K562 (cell line): ENCODE data around the gene SNX27. TPM values are rescaled to one million over a fixed set of nuclear protein-coding genes. Genes with fewer than 3 reads are reported as not detected.
A peak's percentile ranks its signal among the peaks of the same experiment; 100 is the strongest.

Experiments used
- ARNT ChIP-seq, 2 experiments: fragments of 450-650 bp; IDR thresholded peaks; 2 replicates each; pipeline ENCODE4 v1.6.1; 2016; ENCODE audit warnings: mild to moderate bottlenecking in 1 of 2
- EZH2 ChIP-seq: IDR thresholded peaks from 2 replicates; pipeline ENCODE4 v1.6.1; 2012; ENCODE audit warnings: low read depth, mild to moderate bottlenecking, inconsistent platforms, low read length, borderline replicate concordance
- FOSL1 ChIP-seq: fragments of 200-800 bp; sonication (Bioruptor generic); conservative IDR thresholded peaks from 2 replicates; pipeline ENCODE4 v1.6.1; 2016; ENCODE audit warnings: missing genetic modification characterization, missing compliant biosample characterization
- HOXB6 ChIP-seq: fragments of 250-450 bp; sonication (Bioruptor Pico); IDR thresholded peaks from 2 replicates; pipeline ENCODE4 v1.5.1; 2022; ENCODE audit warnings: mild to moderate bottlenecking, borderline replicate concordance
- LCOR ChIP-seq: sonication (generic); formaldehyde crosslinking; IDR thresholded peaks from 2 replicates; pipeline ENCODE4 v1.8.0; 2022; ENCODE audit warnings: mild to moderate bottlenecking, missing genetic modification reagents
- OTX1 ChIP-seq: fragments of 450-650 bp; formaldehyde crosslinking; IDR thresholded peaks from 2 replicates; pipeline ENCODE4 v1.4.0; 2022; ENCODE audit warnings: mild to moderate bottlenecking
- POU5F1 ChIP-seq: fragments of 150-350 bp; IDR thresholded peaks from 2 replicates; pipeline ENCODE4 v1.6.1; 2014; ENCODE audit warnings: borderline replicate concordance, low read length, low read depth, mild to moderate bottlenecking; ENCODE audit not compliant: partially characterized antibody
- SOX6 ChIP-seq: fragments of 450-650 bp; IDR thresholded peaks from 2 replicates; pipeline ENCODE4 v1.6.1; 2014; ENCODE audit warnings: mild to moderate bottlenecking
- SREBF2 ChIP-seq: sonication (generic); formaldehyde crosslinking; IDR thresholded peaks from 2 replicates; pipeline ENCODE4 v1.4.0; 2020; ENCODE audit warnings: mild to moderate bottlenecking, missing genetic modification reagents
- SRSF1 ChIP-seq: fragments of 200-400 bp; formaldehyde crosslinking; IDR thresholded peaks from 2 replicates; pipeline ENCODE4 v1.6.1; 2017; ENCODE audit warnings: mild to moderate bottlenecking, low read depth, low read length, moderate library complexity
- SRSF9 ChIP-seq: fragments of 200-400 bp; formaldehyde crosslinking; IDR thresholded peaks from 2 replicates; pipeline ENCODE4 v1.6.1; 2017; ENCODE audit warnings: low read depth, low read length, borderline replicate concordance
- TBL1XR1 ChIP-seq, 2 experiments: IDR thresholded peaks; 2 replicates each; pipeline ENCODE4 v1.6.1; 2012; ENCODE audit warnings: improper control_type of control experiment in 2 of 2, low read length in 2 of 2, mild to moderate bottlenecking in 1 of 2
- TGIF2 ChIP-seq: sonication (generic); formaldehyde crosslinking; IDR thresholded peaks from 2 replicates; pipeline ENCODE4 v1.8.1; 2022; ENCODE audit warnings: mild to moderate bottlenecking, missing genetic modification reagents, moderate library complexity
- WHSC1 ChIP-seq: IDR thresholded peaks from one replicate; pipeline ENCODE4 v1.6.1; 2012; ENCODE audit warnings: low read length, control low read depth, inconsistent platforms
- ZC3H8 ChIP-seq: fragments of 450-650 bp; IDR thresholded peaks from 2 replicates; pipeline ENCODE4 v1.6.1; 2017
- ZFP30 ChIP-seq: fragments of 250-450 bp; sonication (Bioruptor Pico); IDR thresholded peaks from 2 replicates; pipeline ENCODE4 v1.8.0; 2022; ENCODE audit warnings: moderate library complexity, mild to moderate bottlenecking, inconsistent platforms, borderline replicate concordance
- ZSCAN29 ChIP-seq: fragments of 450-650 bp; IDR thresholded peaks from 2 replicates; pipeline ENCODE4 v1.6.1; 2017
- polyA plus RNA-seq, 8 experiments: library from polyadenylated mRNA; depleted of rRNA in 4 of 8; stranded (reverse) in 5 of 8; unstranded in 3 of 8; fragments of >200 nt; fragmentation: Nextera tagmentation in 2 of 8; fragmentation: Illumina TruSeq in 1 of 8; extraction: Ambion mirVana in 2 of 8; extraction: Trizol in 1 of 8; gene quantifications; 2 replicates each; pipeline versions ENCODE4 v1.2.1 to v1.2.3, GENCODE V29; 2011 to 2014; ENCODE audit warnings: inconsistent platforms in 1 of 8, missing spikeins in 1 of 8
- total RNA-seq, 7 experiments: library from RNA; depleted of rRNA in 6 of 7; stranded (reverse); fragments of >200 nt in 6 of 7; fragmentation: Illumina TruSeq in 2 of 7; extraction: Trizol in 2 of 7; gene quantifications; 2 replicates each; pipeline versions ENCODE4 v1.2.1 to v1.2.3, GENCODE V29; 2011 to 2021; ENCODE audit warnings: low replicate concordance in 1 of 7
- TF ChIP-seq, protein P1 (sequence below): sonication (generic); formaldehyde crosslinking; IDR thresholded peaks from 2 replicates; pipeline ENCODE4 v1.8.0; 2022; ENCODE audit warnings: mild to moderate bottlenecking, missing genetic modification reagents
- TF ChIP-seq, protein P2 (sequence below): sonication (generic); formaldehyde crosslinking; IDR thresholded peaks from 2 replicates; pipeline ENCODE4 v1.8.0; 2022; ENCODE audit warnings: mild to moderate bottlenecking, missing genetic modification reagents, borderline replicate concordance
- TF ChIP-seq, protein P3 (sequence below), 2 experiments: fragments of 450-650 bp; conservative IDR thresholded peaks; 2 replicates each; pipeline ENCODE4 v1.6.1; 2017; ENCODE audit warnings: mild to moderate bottlenecking in 2 of 2, moderate library complexity in 2 of 2

The SNX27 gene
- total and polyA plus RNA-seq, 9 of the 15 experiments (the other 6 are each of a cell fraction or from before 2014, with no cell fraction given): 4.5 to 18.7 (median 10.1) TPM

DNA sequence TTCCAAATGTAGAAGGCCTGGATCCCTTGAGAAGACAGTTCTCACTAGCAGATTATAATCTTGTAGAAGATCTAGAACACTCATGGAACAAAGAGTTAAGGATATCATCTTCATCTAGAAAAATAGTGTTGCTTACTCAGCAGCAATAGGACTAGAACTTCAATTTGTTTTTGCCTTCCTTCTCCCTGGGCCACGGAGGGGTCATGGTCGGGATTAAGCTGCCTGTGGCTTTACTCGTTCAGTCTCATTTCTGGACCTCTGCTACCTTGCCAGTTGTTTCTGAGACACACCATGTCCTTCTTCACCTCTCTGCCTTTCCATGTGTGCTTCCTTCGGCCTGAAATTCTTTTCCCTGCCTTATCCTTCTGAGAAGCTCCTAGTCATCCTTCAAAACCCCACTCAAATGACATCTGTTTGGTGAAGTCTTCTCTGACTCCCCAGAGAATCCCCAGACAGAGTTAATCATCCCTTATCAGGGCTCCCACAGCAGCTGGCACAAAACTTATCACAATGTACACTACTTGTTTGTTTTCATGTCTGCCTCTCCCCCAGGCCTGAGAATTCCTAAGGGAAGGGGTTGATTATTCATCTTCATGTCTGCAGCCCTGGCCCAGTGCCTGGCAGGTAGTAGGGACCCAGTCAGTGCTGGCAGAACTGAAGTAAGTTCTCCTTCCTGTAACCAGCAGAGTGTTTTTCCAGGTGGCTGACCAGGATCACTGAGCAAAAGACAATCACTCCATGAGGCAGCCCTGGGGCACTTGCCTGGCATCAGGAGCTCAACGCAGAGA is 15.5 kb upstream of the SNX27 start (continued):
- no peak for TF ChIP-seq SREBF2 (CRISPR knock-in tag)
- no peak for TF ChIP-seq ZC3H8
- no peak for TF ChIP-seq SRSF1
- TF ChIP-seq TBL1XR1 (IDR thresholded peaks at IDR 0.05; ENCODE audit: low read length in 2 of 2): peak; percentile 90 to 97
- TF ChIP-seq HOXB6 (CRISPR knock-in tag): no peak
- no peak for TF ChIP-seq EZH2
- TF ChIP-seq ZSCAN29: no peak
- TF ChIP-seq, protein P1, sequence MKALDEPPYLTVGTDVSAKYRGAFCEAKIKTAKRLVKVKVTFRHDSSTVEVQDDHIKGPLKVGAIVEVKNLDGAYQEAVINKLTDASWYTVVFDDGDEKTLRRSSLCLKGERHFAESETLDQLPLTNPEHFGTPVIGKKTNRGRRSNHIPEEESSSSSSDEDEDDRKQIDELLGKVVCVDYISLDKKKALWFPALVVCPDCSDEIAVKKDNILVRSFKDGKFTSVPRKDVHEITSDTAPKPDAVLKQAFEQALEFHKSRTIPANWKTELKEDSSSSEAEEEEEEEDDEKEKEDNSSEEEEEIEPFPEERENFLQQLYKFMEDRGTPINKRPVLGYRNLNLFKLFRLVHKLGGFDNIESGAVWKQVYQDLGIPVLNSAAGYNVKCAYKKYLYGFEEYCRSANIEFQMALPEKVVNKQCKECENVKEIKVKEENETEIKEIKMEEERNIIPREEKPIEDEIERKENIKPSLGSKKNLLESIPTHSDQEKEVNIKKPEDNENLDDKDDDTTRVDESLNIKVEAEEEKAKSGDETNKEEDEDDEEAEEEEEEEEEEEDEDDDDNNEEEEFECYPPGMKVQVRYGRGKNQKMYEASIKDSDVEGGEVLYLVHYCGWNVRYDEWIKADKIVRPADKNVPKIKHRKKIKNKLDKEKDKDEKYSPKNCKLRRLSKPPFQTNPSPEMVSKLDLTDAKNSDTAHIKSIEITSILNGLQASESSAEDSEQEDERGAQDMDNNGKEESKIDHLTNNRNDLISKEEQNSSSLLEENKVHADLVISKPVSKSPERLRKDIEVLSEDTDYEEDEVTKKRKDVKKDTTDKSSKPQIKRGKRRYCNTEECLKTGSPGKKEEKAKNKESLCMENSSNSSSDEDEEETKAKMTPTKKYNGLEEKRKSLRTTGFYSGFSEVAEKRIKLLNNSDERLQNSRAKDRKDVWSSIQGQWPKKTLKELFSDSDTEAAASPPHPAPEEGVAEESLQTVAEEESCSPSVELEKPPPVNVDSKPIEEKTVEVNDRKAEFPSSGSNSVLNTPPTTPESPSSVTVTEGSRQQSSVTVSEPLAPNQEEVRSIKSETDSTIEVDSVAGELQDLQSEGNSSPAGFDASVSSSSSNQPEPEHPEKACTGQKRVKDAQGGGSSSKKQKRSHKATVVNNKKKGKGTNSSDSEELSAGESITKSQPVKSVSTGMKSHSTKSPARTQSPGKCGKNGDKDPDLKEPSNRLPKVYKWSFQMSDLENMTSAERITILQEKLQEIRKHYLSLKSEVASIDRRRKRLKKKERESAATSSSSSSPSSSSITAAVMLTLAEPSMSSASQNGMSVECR: no peak
- TF ChIP-seq ZFP30 (CRISPR knock-in tag): no peak
- TF ChIP-seq POU5F1: no peak
- peak; percentile 98 for TF ChIP-seq SOX6
- no peak for TF ChIP-seq SRSF9
- 0 out of 2 replicates have a peak, but pooled peaks have one; percentile 62 for TF ChIP-seq LCOR (CRISPR knock-in tag)
- no peak for TF ChIP-seq TGIF2 (CRISPR knock-in tag)
- peak; percentile 98 for TF ChIP-seq FOSL1
- no peak for TF ChIP-seq WHSC1
- peak; percentile 79 to 86; a peak in 1 of 4 replicates for TF ChIP-seq ARNT (IDR thresholded peaks at IDR 0.05)
- TF ChIP-seq, protein P2, sequence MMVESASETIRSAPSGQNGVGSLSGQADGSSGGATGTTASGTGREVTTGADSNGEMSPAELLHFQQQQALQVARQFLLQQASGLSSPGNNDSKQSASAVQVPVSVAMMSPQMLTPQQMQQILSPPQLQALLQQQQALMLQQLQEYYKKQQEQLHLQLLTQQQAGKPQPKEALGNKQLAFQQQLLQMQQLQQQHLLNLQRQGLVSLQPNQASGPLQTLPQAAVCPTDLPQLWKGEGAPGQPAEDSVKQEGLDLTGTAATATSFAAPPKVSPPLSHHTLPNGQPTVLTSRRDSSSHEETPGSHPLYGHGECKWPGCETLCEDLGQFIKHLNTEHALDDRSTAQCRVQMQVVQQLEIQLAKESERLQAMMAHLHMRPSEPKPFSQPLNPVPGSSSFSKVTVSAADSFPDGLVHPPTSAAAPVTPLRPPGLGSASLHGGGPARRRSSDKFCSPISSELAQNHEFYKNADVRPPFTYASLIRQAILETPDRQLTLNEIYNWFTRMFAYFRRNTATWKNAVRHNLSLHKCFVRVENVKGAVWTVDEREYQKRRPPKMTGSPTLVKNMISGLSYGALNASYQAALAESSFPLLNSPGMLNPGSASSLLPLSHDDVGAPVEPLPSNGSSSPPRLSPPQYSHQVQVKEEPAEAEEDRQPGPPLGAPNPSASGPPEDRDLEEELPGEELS: no peak
- no peak; the same call in 1 of the 2 replicates for TF ChIP-seq OTX1
- TF ChIP-seq, protein P3, sequence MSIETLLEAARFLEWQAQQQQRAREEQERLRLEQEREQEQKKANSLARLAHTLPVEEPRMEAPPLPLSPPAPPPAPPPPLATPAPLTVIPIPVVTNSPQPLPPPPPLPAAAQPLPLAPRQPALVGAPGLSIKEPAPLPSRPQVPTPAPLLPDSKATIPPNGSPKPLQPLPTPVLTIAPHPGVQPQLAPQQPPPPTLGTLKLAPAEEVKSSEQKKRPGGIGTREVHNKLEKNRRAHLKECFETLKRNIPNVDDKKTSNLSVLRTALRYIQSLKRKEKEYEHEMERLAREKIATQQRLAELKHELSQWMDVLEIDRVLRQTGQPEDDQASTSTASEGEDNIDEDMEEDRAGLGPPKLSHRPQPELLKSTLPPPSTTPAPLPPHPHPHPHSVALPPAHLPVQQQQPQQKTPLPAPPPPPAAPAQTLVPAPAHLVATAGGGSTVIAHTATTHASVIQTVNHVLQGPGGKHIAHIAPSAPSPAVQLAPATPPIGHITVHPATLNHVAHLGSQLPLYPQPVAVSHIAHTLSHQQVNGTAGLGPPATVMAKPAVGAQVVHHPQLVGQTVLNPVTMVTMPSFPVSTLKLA (conservative IDR thresholded peaks at IDR 0.05): peak; percentile 52 to 72; a peak in 2 of 4 replicates
